ENCODE results near the gene ZMIZ1. TPM values are rescaled to one million over a fixed set of nuclear protein-coding genes. Genes with fewer than 3 reads are reported as not detected.

Gene ZMIZ1
- total RNA-seq, 1 experiment from 2014 or later = 13.9 TPM

DNA sequence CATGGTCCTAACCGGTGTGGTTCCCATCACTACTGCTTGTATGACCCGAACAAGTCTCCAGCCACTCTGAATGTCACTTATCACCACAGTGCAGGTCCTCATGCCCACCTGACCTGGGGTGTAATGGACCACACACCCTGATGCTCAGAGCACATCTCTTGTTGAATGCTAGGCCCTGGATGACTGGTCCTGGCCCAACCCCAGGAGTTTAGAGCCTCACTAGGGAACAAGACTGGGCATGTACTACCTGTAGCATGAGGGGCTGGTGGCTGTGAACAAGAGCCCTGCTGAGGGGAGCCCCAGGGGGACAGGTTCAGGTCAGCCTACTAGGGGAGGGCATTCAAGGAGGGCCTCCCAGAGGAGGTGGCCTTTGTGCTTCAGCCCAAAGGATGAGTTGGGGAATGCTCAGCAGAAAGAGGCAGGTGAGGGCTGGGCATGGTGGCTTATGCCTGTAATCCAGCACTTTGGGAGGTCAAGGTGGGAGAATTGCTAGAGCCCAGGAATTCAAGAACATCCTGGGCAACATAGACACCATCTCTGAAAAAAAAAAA is 31.2 kb downstream of the ZMIZ1 start:
- DNase-seq (ENCODE audit: low read depth) = no peak

DNA sequence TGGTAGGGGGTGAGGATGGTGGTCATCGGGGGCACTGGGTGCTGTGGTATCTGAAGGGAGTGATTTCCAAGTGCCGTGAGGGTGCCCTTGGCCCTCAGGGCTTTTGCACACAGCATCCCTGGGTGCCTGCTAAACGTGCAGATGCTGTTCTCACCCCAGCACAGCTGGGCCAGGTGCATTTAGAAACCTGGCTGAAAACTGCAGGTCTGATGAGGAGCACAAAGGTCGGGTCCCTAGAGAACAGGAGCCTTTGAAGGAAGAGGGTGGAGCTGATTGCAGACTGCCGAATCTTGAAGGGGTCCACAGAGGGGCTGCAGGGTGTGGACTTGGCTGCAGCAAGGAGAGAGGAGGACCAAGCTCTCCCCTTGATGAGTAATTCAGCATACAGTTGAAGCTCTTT is 32.0 kb downstream of the ZMIZ1 start:
- DNase-seq (ENCODE audit: low read depth) = no peak

DNA sequence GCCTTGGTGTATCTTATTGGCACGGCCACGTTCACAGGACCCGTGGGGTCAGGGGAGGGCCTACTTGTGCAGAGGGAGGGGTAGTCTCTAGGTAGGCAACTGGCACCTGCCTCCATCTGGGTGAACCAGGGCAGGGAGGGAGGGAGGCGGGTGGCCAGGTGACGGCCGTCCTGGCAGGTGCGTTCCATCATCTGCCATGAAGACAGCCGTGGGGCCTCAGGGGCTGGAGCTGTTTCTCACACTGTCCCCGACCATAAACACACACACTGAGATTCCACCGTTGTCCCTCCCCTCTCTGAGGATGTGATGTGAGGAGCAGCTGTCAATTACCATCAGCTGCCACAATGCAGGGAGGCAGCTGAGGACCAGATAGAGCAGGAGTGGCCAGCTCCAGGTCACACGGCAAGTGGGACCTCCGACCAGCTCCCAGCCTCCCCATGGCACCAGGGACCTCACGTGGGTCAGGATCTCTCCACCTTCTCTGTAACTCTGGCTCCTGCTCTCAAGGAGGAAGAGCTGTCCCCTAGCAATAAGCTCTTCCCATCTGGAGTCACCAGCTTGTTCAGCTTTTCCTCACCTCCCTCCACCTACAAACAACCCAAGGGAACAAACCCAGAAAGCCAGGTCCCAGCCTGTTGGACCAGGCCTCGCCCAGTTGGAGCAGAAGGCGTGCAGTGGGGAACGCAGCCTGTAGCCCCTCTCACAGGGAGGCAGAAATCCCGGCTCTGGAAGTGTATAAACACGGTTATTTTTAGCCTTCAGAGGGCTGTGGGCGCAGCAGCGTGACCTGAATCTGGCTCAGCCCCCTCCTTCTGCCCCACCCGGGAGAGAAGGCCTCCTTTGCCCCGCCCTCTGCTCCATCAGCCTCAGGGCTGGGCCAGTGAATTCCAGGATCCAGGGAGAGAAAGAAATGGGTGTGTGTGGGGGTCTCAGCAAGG is 33.1 kb downstream of the ZMIZ1 start:
- peak; percentile 46 for DNase-seq (ENCODE audit: low read depth)

DNA sequence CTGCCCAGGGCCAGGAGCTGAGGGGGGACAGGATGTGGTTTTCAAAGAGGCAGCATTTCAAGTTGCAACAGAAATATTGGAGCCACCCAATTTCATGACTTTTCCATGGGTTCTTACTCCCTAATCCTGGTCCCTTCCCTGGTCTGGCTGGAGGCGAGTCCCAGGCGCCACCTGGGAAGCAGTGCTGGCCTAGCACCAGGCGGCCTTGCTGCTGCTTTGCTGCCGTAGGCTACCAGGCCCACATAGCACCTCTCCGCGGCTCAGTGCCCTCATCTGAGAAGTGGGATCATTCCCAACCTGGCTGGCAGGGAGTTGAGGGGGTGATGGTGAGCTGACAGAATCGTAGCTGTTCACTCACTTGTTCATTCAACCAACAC is 33.7 kb downstream of the ZMIZ1 start:
- DNase-seq (ENCODE audit: low read depth) = no peak

DNA sequence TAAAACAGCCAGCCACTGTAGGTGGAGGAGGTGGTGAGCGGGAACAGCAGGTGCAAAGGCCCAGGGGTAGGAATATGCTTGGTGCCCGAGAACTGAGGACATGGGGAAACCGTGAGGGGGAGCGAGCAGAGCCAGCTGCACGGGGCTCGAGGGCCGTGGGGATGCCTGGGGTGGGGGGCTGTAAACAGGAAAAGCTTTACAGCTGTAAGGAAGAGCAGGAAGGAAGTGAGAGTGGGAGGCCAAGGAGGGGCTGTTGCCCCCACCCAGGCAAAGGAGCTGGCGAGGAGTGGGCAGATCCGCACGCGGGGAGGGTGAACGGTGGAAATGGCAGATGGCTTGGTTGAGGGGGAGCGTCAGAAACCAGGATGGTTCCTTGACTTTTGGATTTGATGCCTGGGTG is 34.4 kb downstream of the ZMIZ1 start:
- no peak for DNase-seq (ENCODE audit: low read depth)

DNA sequence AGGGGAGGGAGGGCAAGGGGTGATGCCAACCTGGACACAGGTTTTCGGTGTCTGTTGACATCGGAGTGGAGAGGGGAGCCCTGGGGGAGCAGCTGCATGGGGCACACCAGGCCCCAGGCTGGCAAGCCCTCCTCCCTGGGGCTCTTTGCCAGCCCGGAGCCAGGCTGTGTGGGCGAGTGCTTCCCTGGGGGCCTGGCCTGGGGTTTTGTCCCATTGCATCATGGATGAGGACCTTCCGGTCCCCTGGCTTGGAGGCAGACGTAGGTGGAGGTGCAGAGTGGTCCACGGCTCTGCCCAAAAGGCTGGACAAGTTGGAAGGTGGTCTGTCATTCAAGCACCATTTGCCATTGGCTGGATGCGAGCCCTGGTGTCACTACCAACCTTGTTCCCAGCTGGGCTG is 34.8 kb downstream of the ZMIZ1 start:
- DNase-seq (ENCODE audit: low read depth) = no peak

DNA sequence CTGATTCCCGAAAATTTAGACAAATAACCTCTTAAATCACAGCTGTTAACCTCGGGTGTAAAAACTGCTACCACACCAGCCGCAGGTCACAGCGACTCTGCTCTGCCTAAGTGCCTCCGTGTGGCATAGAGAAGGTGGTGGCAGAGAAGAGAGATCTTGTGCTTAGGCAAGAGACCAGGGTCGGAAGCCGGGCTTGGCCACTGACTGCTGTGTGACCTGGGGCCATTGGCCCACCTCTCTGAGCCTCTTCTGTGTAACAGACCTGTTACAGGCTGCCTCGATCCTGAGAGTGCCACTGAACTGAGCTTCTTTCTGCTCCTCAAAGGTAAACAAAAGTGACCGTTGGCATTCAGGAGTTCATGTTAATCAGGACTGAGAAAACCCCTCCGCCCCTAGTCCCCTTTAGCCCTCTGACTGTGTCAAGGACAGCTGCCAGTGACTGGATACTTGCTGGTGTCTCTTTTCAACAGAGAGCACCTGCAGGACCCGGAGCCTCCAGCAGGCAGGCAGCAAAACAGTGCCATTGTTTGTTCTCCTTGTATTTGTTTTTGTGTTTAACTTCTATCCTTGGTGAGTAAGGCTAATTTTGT is 36.5 kb downstream of the ZMIZ1 start:
- DNase-seq (ENCODE audit: low read depth) = no peak

DNA sequence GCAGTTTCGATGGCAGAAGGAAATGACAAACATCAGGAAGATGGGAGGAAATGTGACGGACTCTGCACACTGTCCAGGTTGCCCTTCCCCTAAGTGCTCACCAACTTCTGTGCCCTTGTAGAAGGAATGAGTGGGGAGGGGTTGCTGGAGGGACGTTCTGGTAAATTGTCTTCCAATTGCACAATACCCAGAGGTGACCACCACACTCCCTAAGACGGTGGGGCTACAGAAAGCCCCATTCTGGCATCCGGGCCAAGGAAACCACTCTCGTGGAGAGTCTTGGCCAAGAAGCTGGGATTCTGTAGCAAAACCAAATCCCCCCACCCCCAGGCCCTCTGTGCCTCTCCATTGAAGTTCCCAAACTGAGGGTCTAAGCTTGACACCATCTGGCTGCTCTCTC is 37.1 kb downstream of the ZMIZ1 start:
- DNase-seq (ENCODE audit: low read depth) = no peak

DNA sequence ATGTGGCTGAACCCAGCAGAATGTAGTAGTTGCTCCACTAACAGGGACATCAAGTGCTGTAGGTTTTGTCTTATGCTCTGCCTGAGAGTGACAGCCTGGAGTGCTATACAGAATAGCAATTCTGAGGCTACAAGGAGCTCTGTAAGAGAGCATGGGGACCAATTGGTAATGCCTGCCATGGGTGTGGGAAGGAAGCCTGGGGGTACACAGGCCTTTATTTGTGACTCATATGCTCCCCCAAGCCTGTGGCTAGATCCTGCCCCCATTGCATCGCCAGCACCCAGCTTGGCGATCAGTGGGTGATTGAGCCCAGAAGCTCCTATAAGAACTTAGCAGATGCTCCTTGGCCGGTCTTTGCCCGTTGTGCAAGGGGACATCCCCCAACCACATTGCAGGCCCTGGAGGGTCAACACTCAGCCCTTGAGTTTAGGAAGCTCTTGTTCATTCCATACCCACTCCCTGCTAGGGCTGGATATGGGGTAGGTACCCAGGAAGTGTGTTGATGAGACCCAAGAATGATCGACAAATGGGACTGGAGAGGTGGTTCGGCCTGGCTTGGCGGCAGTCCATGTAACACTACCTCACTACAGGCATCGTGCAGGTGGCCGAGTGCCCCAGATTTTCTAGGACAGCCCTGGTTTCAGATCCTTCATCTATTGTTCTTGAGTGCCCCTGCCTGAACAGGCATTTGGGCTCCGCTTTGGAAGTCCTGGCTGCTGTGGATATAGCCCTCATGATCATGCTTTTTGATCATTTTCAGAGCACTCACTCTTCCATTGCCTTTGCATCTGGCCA is 37.7 kb downstream of the ZMIZ1 start:
- DNase-seq (ENCODE audit: low read depth) = no peak

DNA sequence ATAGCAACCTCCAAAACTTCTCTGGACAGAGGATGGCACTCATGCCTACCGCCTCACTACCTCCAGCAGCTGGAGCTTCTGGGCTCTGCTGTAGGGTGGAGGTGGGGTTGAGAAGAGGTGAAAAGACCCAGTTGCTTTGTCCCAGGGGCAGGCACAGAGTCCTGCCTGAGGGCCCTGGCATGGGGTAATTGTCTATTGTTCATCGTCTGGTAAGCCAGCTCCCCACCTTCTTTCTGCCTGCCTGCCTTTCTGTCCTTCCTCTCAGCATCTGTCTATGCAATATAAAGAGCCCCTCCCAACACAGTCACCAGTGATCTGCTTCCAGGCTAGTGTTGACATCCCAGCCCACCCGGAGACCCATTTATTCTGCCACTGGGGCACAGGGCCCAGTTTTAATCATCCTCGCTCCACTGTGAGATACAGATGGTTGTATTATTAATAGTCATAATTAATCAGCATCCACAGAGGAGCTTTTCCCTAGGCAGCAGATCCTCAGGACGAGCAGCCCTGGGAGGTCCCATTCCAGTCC is 39.0 kb downstream of the ZMIZ1 start:
- no peak for DNase-seq (ENCODE audit: low read depth)

DNA sequence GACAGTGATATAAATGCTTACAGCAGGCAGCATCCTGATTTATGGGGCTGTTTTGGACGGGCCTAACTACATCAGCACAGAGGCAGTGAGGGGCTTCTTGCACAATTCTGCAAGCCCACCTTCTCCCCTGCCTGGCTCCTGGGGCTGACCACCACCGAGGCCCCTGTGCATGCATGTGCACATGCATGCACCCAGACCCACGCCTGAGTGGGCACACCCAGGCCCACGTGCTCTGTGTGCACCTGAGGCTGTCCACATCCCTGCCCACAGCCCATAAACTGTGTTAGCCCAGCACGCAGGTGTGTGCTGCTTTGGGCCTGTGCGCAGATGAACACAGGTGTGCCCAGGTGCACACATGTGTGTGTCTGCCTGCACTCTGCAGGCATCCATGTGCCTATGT is 40.0 kb downstream of the ZMIZ1 start:
- DNase-seq (ENCODE audit: low read depth) = no peak

DNA sequence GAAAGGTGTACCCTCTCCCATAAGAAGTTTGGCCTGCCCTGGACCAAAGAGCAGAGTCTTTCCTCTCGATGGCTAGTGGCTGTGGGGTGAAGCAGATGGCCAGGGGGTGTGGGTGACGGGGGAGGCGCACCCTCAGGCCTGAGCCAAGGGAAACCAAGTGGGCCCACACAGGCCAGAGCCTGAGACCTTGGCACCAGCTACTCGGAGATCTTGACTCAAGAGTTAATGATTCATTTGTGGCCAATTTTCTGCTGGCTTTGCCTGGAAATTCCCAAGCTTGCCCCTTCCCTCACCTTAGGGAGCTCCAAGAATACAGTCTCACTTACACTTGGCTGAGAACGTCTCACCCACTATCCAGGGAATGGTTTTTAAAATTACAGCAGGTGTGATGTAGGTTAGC is 42.7 kb downstream of the ZMIZ1 start:
- peak; percentile 80 for DNase-seq (ENCODE audit: low read depth)

DNA sequence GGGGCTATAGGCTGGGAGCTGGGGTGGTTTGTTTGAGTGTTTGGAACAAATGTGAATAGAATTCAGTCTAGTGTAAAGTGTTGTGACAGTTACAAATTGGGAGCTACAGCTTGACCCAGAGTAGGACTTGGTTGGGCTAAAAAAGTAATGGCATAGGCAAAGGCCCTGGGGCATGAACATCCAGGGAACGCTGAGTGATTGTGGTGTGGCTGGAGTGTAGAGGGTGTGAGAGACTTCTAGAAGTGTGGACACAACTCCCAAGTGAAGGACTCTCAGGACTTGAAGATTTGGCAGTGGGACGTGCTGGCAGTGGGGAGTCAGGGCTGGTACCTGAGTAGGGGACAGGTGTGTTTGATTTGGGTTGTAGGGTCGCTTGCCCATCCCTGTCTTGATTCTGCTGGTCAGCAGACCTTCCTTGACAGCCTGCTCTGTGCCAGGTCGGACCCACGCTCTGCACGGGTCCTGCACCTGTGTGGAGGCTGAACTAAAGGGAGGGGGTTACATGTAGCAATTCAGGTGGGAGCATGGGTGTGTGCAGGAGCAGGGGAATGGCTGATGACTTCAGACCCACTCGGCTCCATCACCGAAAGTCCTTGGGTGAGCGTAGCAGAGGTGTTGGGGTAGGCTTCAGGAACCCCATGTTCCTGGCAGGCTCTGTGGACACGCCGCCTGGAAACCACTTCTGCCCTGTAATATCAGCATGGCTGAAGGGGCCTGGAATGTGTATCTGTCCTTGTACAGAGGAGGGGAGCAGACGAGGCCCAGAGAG is 43.3 kb downstream of the ZMIZ1 start:
- no peak for DNase-seq (ENCODE audit: low read depth)

DNA sequence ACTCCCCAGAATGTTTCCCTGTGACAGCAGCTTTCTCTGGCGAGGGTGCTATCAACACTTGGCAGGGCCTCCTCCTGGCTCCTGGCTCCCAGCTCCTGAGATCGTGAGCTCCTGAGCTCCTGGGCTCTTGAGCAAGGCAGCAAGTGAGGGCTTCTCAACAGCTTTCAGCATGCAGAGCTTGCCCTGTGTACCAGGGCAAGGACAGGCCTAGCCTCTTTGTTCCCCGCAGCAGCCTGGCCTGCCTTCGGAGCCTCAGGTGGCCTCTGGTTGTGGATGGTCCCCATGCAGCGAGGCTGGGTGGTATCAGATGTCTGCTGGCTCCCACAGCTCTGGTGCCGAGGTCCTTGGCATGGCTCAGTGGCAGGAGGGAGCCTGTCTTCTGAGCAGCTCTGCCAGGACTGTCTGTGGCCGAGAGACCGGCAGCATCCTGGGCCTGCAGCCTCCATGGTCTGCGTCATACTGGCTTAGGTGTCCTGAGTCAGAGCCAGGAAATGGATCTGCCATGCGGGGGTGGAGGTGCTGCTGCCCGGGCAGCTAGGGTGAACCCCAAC is 44.2 kb downstream of the ZMIZ1 start:
- peak; percentile 91 for DNase-seq (ENCODE audit: low read depth)

DNA sequence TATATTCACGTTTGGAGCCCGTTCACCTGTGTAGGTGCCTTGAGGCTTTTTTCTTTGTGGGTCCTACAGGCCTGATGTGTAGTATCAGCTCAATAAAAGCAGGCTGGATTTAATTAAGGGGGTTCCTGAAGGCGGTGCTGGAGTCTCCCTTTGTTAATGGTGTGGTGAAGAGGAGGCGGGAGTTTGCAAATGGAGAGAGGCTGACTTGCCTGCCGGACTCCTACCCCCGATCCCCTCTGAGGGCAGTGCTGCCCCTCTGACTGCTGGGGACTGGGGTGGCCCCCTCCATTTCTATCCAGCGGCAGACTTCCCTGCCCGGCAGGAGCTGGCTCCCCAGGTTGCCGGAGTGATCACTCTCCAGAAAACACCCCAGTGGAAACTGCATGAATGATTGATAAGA is 45.1 kb downstream of the ZMIZ1 start:
- no peak for DNase-seq (ENCODE audit: low read depth)

DNA sequence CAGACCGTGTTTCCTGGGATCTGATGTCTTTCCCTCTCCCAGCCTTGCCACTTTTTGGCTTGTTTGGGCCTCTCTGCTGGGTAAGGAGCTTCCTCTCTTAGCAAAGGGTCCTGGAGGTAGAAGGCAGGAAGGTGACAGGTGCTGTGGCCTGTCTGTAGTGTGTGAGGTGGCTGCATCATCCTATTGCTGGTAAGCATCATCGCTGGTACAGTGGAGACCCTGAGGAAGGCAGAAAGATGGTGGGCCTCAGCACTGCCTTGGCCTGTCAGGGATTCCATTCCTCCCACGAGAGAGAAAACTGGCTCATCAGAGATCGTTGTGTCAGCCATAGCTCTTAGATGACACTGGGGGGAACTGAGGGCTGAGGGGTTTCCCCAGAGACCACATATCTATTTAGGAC is 46.5 kb downstream of the ZMIZ1 start:
- no peak for DNase-seq (ENCODE audit: low read depth)

DNA sequence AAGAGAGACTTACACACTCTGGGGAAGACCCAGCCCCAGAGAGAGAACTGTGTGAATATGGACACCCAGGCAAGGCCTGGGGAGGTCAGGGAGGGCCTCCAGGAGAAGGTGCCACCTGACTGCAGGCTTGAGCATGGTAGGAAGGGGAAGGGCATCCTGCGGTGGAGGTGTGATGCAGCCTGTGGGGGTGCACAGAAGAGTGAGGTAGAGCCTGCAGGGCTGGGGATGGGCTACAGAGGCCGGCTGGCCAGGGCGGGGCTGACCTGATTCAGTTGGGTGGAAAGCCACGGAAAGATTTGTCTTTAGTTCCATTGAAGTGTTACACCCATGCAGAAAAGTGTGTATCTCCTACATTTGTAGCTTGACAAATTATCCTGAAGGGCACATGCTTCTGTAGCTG is 47.6 kb downstream of the ZMIZ1 start:
- DNase-seq (ENCODE audit: low read depth) = no peak

DNA sequence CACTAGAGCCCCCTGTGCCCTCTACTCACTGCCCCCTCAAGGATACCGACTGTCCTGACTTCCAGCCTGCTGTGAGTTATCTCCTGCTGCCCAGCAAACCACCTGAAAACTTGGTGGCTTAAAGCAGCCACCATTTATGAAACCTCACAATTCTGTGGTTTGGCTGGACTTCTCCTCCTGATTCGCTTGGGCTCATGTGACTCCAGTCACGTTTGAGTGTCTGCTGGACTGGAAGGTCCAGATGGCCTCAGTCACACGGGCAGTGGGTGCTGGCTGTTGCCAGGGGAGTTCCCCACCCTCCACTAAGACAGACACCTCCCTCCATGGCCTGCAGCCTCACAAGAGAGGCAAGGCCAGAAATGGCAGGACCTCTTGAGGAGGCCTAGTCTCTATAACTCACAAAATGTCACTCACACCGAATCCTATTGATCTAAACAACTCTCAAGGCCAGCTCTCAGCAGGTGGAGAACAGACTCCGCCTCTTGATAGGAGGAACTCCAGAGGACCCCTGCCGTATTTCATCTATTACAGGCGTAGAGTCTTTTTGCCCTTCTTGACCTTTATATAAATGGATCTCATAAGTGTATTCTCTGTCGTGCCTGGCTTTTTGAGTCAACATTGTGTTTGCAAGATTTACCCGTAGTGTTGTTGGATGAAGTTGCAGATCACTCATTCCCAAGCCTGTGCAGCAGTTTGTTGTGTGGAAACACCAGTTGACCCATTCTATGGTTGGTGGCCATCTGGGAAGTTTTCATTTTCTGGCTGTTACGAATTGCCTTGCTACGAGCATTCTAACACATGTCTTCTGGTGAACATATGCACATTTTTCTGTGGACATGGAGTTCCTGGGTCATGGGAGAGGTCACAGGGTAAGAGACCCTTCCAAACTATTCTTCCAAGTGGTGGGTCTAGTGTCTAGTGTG is 48.3 kb downstream of the ZMIZ1 start:
- no peak for DNase-seq (ENCODE audit: low read depth)

DNA sequence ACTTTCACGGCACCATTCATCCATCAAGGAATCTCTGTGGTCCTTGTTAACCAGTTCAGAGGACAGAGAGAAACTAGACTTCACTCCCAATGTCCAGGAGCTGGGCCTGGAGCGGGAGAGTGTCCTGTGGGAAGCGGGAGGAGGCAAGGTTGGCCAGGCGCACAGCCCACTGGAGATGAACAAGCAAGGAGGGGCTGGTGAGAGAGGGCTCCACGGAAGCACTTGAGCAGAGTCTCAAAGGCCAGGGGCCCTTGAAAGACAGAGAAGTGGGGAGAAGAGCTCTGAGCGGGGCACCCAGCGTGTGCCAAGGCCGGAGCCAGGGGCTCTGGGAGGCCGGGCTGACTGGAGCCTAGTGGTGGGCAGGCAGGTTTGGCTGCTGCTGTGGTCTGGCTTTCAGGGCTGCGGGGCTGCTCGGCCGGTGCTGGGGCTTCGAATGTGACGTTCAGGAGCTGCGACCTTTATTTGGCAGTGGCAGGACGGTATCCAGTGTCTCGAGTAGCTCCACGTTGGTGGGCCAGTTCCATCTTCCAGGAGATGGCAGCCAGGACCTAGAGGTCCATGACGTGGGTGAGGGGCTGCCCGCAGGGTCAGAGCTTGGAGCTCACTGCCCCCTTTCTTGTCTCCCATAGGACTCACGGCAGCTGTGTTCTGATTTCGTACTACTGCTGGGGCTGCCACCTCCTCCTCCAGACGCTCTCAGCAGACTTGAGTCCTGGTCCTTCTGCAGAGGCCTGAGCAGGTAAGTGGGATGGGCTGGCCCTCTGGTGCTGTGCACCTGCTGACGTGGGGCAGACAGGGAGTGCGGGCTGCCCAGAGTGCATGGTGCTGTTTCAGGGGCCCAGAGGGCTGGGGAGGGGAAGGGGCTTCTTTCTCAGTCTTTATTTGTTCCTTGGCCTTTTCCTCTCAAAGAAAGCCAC is 49.8 kb downstream of the ZMIZ1 start:
- DNase-seq (ENCODE audit: low read depth) = no peak
